HG03442 (cell line): ENCODE results near the gene ADRA2B.

ENCODE experiments used
- ATAC-seq: cut with Tn5 transposase; IDR thresholded peaks from one replicate; pipeline ENCODE4 v1.9.1; 2021; ENCODE audit warnings: mild to moderate bottlenecking, moderate library complexity; ENCODE audit not compliant: unreplicated experiment

Gene ADRA2B

GRCh38 chr2:96119389-96119751 lies 3.0 kb upstream of the ADRA2B start:
- no peak for ATAC-seq

GRCh38 chr2:96118698-96119388 lies 2.5 kb upstream of the ADRA2B start:
- ATAC-seq, result no peak

- no peak for ATAC-seq
Measured at GRCh38 chr2:96117701-96118588, 1.6 kb upstream of the ADRA2B start.

GRCh38 chr2:96116879-96117533 lies 635 bp upstream of the ADRA2B start:
- peak; percentile 62 for ATAC-seq

- no peak for ATAC-seq
Measured at GRCh38 chr2:96115631-96116423, 544 bp downstream of the ADRA2B start.

GRCh38 chr2:96114903-96115581 lies 1.3 kb downstream of the ADRA2B start:
- no peak for ATAC-seq

- ATAC-seq, result no peak
Measured at GRCh38 chr2:96114546-96114902, 1.8 kb downstream of the ADRA2B start.

GRCh38 chr2:96113951-96114350 lies 2.4 kb downstream of the ADRA2B start:
- ATAC-seq, result no peak

- no peak for ATAC-seq
Measured at GRCh38 chr2:96113367-96113677, 3.0 kb downstream of the ADRA2B start.

- no peak for ATAC-seq
Measured at GRCh38 chr2:96112501-96113366, 3.6 kb downstream of the ADRA2B start.

GRCh38 chr2:96111823-96112500 lies 4.4 kb downstream of the ADRA2B start:
- ATAC-seq, result no peak

- ATAC-seq, result no peak
Measured at GRCh38 chr2:96111257-96111640, 5.1 kb downstream of the ADRA2B start.

- ATAC-seq, result no peak
Measured at GRCh38 chr2:96110621-96111256, 5.6 kb downstream of the ADRA2B start.

- no peak for ATAC-seq
Measured at GRCh38 chr2:96109931-96110511, 6.3 kb downstream of the ADRA2B start.

GRCh38 chr2:96109361-96109680 lies 7.0 kb downstream of the ADRA2B start:
- ATAC-seq, result no peak

GRCh38 chr2:96108541-96109360 lies 7.6 kb downstream of the ADRA2B start:
- ATAC-seq, result no peak

GRCh38 chr2:96108151-96108540 lies 8.2 kb downstream of the ADRA2B start:
- ATAC-seq, result no peak

- ATAC-seq, result no peak
Measured at GRCh38 chr2:96107708-96108065, 8.7 kb downstream of the ADRA2B start.
